Ovary (tissue), 9 donors: ENCODE results near the gene PLCH2. TPM values are rescaled to one million over a fixed set of nuclear protein-coding genes. Genes with fewer than 3 reads are reported as not detected.

Experiments
- DNase-seq, 5 donors: peaks; one replicate each; pipeline ENCODE4 v3.0.0-alpha.2; 2019 to 2020
- H3K27ac ChIP-seq, 2 donors: fragments of 200-600 bp; one replicate each; pipeline versions ENCODE4 v1.5.1 to v1.8.0; 2019 to 2022
- H3K27me3 ChIP-seq: fragments of 200-600 bp; one replicate; pipeline ENCODE4 v1.8.0; 2022
- H3K36me3 ChIP-seq: fragments of 200-600 bp; sonication (generic); one replicate; pipeline ENCODE4 v1.5.1; 2019
- H3K4me1 ChIP-seq: one replicate; pipeline ENCODE4 v1.8.1; 2013; ENCODE audit warnings: mild to moderate bottlenecking, moderate library complexity; ENCODE audit not compliant: insufficient read depth
- H3K4me3 ChIP-seq: fragments of 200-600 bp; sonication (generic); one replicate; pipeline ENCODE4 v1.5.1; 2017
- H3K9me3 ChIP-seq, 2 donors: fragments of 200-600 bp in 1 of 2; sonication (generic) in 1 of 2; one replicate each; pipeline versions ENCODE4 v1.5.1 to v1.8.1; 2013 to 2019; ENCODE audit warnings: mild to moderate bottlenecking in 1 of 2, moderate library complexity in 1 of 2
- CTCF ChIP-seq, 3 donors: fragments of 450-650 bp in 2 of 3; fragments of 200-600 bp in 1 of 3; IDR thresholded peaks; one replicate each; pipeline versions ENCODE4 v1.5.1 to v1.8.0; 2016 to 2022; ENCODE audit warnings: antibody characterized with exemption in 3 of 3, mild to moderate bottlenecking in 1 of 3
- EP300 ChIP-seq: sonication (generic); formaldehyde crosslinking; IDR thresholded peaks from one replicate; pipeline ENCODE4 v1.6.1; 2017; ENCODE audit warnings: antibody characterized with exemption
- POLR2A ChIP-seq: fragments of 450-650 bp; IDR thresholded peaks from one replicate; pipeline ENCODE4 v1.6.1; 2017; ENCODE audit warnings: antibody characterized with exemption, mild to moderate bottlenecking, moderate library complexity
- WGBS, 3 donors: extraction: QIAGEN DNeasy Blood & Tissue Kit in 1 of 3; methylation state at CpG; one replicate each; pipeline versions ENCODE4 v1.1.5 to v1.1.7; 2013 to 2017; 5-methylcytosine and 5-hydroxymethylcytosine counted together
- intact Hi-C, 4 donors: fragments of 100-400 bp; cut with DNase I; formaldehyde crosslinking; loops; one replicate each; pipeline versions ENCODE4 v1.11.0 to v1.15.1; 2022 to 2023
- polyA plus RNA-seq, 2 donors: library from polyadenylated mRNA; stranded (reverse); fragments of 200-250 nt in 1 of 2; fragments of 350-450 nt in 1 of 2; fragmentation: Illumina TruSeq in 1 of 2; extraction: RNeasy Lipid Tissue Mini Kit (QIAGEN cat#74804) in 1 of 2; gene quantifications; one replicate each; pipeline ENCODE4 v1.2.3, GENCODE V29; 2013 to 2014
- total RNA-seq, 7 donors: library from RNA; depleted of rRNA in 2 of 7; stranded (reverse); fragments of >200 nt in 2 of 7; fragmentation: NEBNext Ultra II Directional in 3 of 7; extraction: Animal tissue kit (Norgen Biotek cat#: 25700) in 3 of 7; gene quantifications; one replicate each; pipeline versions ENCODE4 v1.1.0 to v1.2.4, GENCODE V29; 2016 to 2023
- donor health status: DM: no; HTN: no; CAD: no; lungs with moderate emphysema.
- donor health status: DM: no; HTN: no; CAD: no.
- donor health status: Bipolar disorder and iron deficiency.
- donor health status: DM: yes; HTN: yes; CAD: no.
- donor health status: DM: no; HTN: no; CAD: no.
- donor health status: DM: yes; HTN: yes; CAD: no.

Gene PLCH2
- total and polyA plus RNA-seq, 9 donors = 0.05 to 0.84 (median 0.34) TPM; not detected in 1

- Histone ChIP-seq H3K4me3 (no peak overlapping the region), H3K4me1 (no peaks in the 10 kb centered on the region), H3K27ac (no peak overlapping the region), H3K9me3 (no peaks in the 10 kb centered on the region), H3K27me3 (no peaks in the 10 kb centered on the region), H3K36me3 (no peaks in the 10 kb centered on the region)
- TF ChIP-seq EP300 (no peak), POLR2A (no peak), CTCF (IDR thresholded peaks at IDR 0.05) (no peak)
- intact Hi-C loops = no loop called here
- DNase-seq = no peak
- 77 to 82% (median 79%) methylated on average over 17 to 28 of the region's 28 CpGs for WGBS, 3 donors
These were observed 3.5 kb downstream of the PLCH2 start for GRCh38 chr1:2479618-2480017.

DNA sequence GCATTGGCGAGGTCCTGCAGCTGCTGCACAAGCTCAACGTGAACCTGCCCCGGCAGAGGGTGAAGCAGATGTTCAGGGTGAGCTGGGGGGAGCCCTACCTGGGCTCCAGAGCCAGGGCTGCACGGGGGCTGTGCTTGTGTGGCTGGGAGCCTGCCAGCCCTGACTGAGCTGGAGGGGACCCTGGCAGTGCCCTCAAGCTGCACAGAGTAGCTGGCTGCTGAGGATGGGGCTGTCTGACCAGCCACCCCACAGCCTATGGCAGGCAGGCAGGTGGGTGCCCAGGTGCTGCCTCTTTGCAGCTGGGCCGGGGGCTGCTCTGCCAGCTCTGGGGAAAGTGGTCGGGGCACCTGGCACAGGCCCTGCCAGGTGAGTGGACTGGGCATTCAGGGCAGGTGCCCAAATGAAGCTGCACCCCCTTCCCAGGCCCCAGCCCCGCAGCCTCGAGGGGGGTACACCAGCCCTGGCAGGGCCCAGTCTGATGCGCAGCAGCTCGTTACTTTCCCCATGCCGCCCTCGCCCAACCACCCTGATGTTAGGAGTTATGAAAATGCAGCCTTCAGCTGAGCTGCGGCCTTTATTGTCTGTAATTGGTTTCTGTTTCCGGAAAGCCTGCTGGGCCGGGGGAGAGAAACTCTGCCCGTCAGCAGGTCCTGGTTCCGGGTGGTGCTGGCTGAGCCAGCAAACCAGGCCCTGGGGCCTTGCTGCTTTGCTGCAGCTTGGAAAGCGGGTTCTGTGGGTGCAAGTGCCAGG is 4.3 kb downstream of the PLCH2 start:
- H3K27ac ChIP-seq = no peak overlapping the region
- no peak overlapping the region for H3K4me3 ChIP-seq
- DNase-seq = no peak
- WGBS, 3 donors = 67 to 73% (median 69%) methylated on average over 16 to 18 of the region's 18 CpGs
- H3K9me3 ChIP-seq = no peaks in the 10 kb centered on the region
- no peaks in the 10 kb centered on the region for H3K4me1 ChIP-seq
- no peak for TF ChIP-seq POLR2A
- TF ChIP-seq CTCF (IDR thresholded peaks at IDR 0.05) = no peak
- TF ChIP-seq EP300 = no peak
- no peaks in the 10 kb centered on the region for H3K36me3 ChIP-seq
- H3K27me3 ChIP-seq = no peaks in the 10 kb centered on the region
- intact Hi-C loops = no loop called here

DNA sequence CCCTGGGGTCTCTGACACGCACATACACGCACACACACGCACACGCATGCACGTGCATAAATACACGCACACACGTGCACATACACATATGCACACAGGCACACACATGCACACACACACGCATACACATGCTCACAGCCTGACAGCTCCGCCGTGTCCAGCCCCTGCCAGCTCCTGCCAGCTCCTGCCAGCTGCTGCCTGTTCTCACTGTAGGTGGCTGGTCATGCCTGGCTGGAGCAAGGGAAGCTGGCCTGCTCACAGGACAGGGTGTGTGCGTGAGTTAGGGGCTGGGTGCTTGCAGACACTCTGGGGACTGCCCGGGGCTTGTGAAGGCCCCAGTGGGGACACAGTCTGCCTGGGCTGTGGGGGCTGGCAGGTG is 4.9 kb downstream of the PLCH2 start:
- Histone ChIP-seq H3K27me3 (no peaks in the 10 kb centered on the region), H3K36me3 (no peaks in the 10 kb centered on the region), H3K9me3 (no peaks in the 10 kb centered on the region), H3K27ac (no peak overlapping the region), H3K4me3 (no peak overlapping the region), H3K4me1 (no peaks in the 10 kb centered on the region)
- DNase-seq = no peak
- TF ChIP-seq EP300 = no peak
- TF ChIP-seq CTCF (IDR thresholded peaks at IDR 0.05) = no peak
- no peak for TF ChIP-seq POLR2A
- intact Hi-C loops = no loop called here
- WGBS, 3 donors = 83 to 85% (median 84%) methylated on average over 12 of the region's 12 CpGs

- H3K9me3 ChIP-seq = no peaks in the 10 kb centered on the region
- no peak overlapping the region for H3K4me3 ChIP-seq
- no peak for DNase-seq
- no peak overlapping the region for H3K27ac ChIP-seq
- H3K4me1 ChIP-seq = no peaks in the 10 kb centered on the region
- no peak for TF ChIP-seq EP300
- no peak for TF ChIP-seq POLR2A
- no peak for TF ChIP-seq CTCF (IDR thresholded peaks at IDR 0.05)
- intact Hi-C loops = no loop called here
- no peaks in the 10 kb centered on the region for H3K27me3 ChIP-seq
- H3K36me3 ChIP-seq = no peaks in the 10 kb centered on the region
- 71 to 75% (median 74%) methylated on average over 10 of the region's 10 CpGs for WGBS, 3 donors
These were observed 5.8 kb downstream of the PLCH2 start for GRCh38 chr1:2481885-2482284.
